RWPE2 (cell line): ENCODE data around the gene VIT.
A peak's percentile ranks its signal among the peaks of the same experiment; 100 is the strongest.

Experiments
- ATAC-seq: fragments of 200-7000 bp; cut with Tn5 transposase; 3 replicates; pipeline ENCODE4 v1.9.1; 2021; ENCODE audit warnings: low read depth
- DNase-seq: peaks from one replicate; pipeline ENCODE4 v3.0.0-alpha.2; 2020; ENCODE audit warnings: low spot score
- H3K27ac ChIP-seq: fragments of 450-650 bp; 2 replicates; pipeline ENCODE4 v1.5.1; 2017; ENCODE audit warnings: mild to moderate bottlenecking; ENCODE audit not compliant: poor library complexity, severe bottlenecking
- H3K27me3 ChIP-seq: fragments of 250-450 bp; sonication (Bioruptor Pico); 2 replicates; pipeline ENCODE4 v1.5.1; 2021; ENCODE audit warnings: mild to moderate bottlenecking, moderate library complexity; ENCODE audit not compliant: insufficient read depth, poor library complexity, severe bottlenecking
- H3K36me3 ChIP-seq: fragments of 250-450 bp; sonication (Bioruptor Pico); 2 replicates; pipeline ENCODE4 v1.5.1; 2020; ENCODE audit warnings: low read depth, mild to moderate bottlenecking, moderate library complexity
- H3K4me1 ChIP-seq: fragments of 250-450 bp; sonication (Bioruptor Pico); 2 replicates; pipeline ENCODE4 v1.5.1; 2021; ENCODE audit warnings: mild to moderate bottlenecking, moderate library complexity; ENCODE audit not compliant: insufficient read depth, poor library complexity, severe bottlenecking
- H3K4me3 ChIP-seq: fragments of 250-450 bp; sonication (Bioruptor Pico); 2 replicates; pipeline ENCODE4 v1.5.1; 2021; ENCODE audit warnings: mild to moderate bottlenecking, moderate library complexity; ENCODE audit not compliant: severe bottlenecking
- H3K9me3 ChIP-seq: fragments of 250-450 bp; sonication (Bioruptor Pico); 2 replicates; pipeline ENCODE4 v1.5.1; 2021; ENCODE audit warnings: mild to moderate bottlenecking, moderate library complexity; ENCODE audit not compliant: severe bottlenecking
- TF ChIP-seq, protein P1 (sequence below): fragments of 450-650 bp; IDR thresholded peaks from one replicate; pipeline ENCODE4 v1.5.1; 2017; ENCODE audit warnings: mild to moderate bottlenecking, moderate library complexity; ENCODE audit not compliant: poor library complexity, severe bottlenecking

The VIT gene

DNA sequence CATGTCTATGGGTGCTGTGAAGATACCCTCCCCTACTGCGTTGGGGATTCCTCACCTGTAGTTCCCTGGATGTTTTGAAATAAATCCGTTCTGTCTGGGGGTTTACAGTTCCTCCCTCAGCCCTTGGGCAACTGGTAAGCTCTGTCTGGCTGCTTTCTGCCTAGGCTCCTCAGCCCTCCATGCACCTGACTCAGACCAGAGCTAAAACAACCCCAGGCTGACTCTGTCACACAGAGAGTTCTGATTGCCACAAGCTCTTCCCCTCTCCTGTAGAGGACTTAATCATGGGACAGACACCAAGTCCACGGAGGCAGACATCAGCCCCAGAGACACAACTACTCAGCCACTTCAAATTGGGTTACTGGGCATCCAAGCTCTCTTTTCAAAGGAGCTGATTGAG lies 6.3 kb downstream of the VIT start:
- Histone ChIP-seq H3K27me3 (no peaks in the 10 kb centered on the region), H3K27ac (no peak overlapping the region), H3K9me3 (no peaks in the 10 kb centered on the region), H3K4me3 (no peak overlapping the region), H3K4me1 (peaks cover 29% of the 10 kb centered on the region), H3K36me3 (no peaks in the 10 kb centered on the region)
- no peak for ATAC-seq
- DNase-seq, result no peak
- TF ChIP-seq, protein P1, sequence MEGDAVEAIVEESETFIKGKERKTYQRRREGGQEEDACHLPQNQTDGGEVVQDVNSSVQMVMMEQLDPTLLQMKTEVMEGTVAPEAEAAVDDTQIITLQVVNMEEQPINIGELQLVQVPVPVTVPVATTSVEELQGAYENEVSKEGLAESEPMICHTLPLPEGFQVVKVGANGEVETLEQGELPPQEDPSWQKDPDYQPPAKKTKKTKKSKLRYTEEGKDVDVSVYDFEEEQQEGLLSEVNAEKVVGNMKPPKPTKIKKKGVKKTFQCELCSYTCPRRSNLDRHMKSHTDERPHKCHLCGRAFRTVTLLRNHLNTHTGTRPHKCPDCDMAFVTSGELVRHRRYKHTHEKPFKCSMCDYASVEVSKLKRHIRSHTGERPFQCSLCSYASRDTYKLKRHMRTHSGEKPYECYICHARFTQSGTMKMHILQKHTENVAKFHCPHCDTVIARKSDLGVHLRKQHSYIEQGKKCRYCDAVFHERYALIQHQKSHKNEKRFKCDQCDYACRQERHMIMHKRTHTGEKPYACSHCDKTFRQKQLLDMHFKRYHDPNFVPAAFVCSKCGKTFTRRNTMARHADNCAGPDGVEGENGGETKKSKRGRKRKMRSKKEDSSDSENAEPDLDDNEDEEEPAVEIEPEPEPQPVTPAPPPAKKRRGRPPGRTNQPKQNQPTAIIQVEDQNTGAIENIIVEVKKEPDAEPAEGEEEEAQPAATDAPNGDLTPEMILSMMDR, result no peak

DNA sequence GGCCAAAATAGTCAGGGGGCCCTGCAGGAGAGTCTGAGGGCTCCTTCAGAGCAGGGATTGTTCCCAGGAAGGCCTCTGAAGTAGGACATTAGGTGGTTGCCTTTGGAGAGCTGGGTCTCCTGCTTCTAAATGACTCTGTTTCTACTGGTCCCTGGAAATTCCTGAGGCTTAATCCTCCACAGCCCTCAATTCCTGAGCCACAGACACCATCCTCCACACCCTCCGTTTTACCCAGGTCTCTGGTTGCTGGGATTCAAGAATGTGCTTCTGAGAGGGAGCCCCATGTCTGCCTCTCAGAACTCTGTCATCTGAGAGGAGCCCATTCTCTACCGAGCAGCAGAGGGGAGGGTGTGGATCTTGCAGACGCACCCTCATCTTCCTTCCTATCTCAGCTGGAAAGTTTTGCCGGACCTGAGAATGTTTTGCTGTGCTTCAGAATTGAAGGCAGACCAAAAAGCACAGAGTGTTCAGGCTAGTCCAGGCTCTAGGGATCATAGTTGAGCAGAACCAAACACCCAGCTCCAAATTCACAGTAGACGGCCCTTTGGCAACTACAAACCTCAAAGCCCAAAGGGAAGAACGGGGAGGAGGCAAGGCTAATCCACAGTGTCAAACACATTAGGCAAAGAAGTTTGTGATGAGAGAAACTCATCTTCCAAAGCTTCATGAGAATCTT lies 8.1 kb downstream of the VIT start:
- no peak overlapping the region for H3K4me3 ChIP-seq
- peaks cover 28% of the 10 kb centered on the region for H3K4me1 ChIP-seq
- no peak for DNase-seq
- TF ChIP-seq, protein P1, result no peak
- no peaks in the 10 kb centered on the region for H3K9me3 ChIP-seq
- no peaks in the 10 kb centered on the region for H3K27me3 ChIP-seq
- no peak overlapping the region for H3K27ac ChIP-seq
- ATAC-seq, result no peak
- H3K36me3 ChIP-seq, result no peaks in the 10 kb centered on the region

DNA sequence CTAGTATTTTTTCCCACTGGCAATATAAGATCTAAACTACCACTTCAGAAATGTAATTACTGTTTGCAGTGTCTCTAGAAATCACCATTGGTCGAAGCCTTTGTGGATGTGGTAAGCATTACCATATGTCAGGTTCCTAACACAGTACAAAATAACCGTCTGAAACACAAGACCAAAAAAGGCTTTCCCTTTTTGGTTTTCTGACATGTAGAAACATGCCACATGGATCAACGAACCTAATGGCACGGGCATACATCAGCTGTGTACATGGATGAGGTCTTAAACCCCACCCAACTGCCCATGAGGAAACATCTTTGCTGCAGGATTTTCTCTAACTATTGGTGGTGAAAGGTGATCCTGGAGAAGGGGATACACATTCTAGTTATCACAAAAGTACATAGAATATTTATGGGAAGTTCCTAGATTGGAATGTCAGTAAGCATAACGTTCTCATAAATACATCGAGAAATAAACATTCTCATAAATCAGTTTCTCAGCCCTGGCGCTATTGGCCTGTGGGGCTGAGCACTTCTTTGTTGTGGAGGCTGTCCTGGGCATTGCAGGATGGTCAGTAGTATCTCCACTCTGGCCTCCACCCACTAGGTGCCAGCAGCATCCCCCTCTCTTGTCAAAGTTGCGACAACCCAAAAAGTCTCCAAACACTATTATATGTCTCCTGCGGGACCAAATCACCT lies 9.0 kb downstream of the VIT start:
- H3K4me3 ChIP-seq, result no peak overlapping the region
- TF ChIP-seq, protein P1, result no peak
- no peak overlapping the region for H3K27ac ChIP-seq
- no peaks in the 10 kb centered on the region for H3K9me3 ChIP-seq
- no peak for DNase-seq
- no peaks in the 10 kb centered on the region for H3K27me3 ChIP-seq
- peaks cover 28% of the 10 kb centered on the region for H3K4me1 ChIP-seq
- ATAC-seq, result no peak
- no peaks in the 10 kb centered on the region for H3K36me3 ChIP-seq

DNA sequence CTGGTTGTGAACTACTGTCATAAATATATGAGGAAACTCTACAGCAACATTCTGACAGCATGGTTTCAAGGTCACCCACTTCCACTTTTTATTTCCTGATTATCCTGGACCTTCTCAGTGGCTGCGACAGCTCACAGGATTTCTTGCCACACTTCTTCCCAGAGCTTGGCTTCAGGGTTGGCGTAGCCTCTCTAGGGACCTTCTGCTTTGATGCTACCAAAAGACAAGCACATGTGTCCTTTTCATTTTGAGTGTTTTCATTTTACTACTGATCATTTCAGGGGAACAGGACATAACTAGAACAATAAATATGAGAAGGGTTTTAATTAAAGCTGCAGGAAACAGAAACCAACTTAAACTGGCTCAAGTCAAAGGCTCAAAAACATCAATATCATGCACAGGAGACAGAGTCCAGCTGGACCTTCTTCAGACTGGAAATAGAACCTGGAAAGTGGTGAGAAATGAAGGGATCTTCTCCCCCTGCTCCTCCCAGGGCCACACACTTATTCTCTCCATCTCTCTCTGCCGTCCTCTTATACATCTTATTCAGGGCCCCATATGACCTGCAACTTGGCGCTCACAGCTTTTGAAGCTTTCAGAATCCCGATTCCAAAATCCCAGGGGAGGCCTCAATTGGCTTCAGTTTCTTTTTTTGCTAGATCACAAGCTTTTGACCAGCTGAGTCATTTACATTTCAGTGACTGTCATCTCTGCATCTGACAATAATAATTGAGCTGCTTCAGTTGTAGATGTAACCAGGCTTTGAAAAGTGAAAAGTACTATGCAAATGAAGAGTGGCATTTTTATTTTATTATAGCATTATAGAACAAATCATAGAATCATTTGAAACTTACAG lies 9.7 kb downstream of the VIT start:
- H3K4me1 ChIP-seq, result peaks cover 23% of the 10 kb centered on the region
- TF ChIP-seq, protein P1, result no peak
- no peaks in the 10 kb centered on the region for H3K27me3 ChIP-seq
- H3K36me3 ChIP-seq, result no peaks in the 10 kb centered on the region
- H3K27ac ChIP-seq, result peak overlapping the region; percentile 20
- H3K9me3 ChIP-seq, result no peaks in the 10 kb centered on the region
- DNase-seq, result no peak
- H3K4me3 ChIP-seq, result no peak overlapping the region
- ATAC-seq, result no peak
